ENCODE data around the gene HACL1.
"Not testable (repeated sequence)": the region's sequence is repeated elsewhere in the genome, so short reads cannot be mapped to it uniquely, and the experiment has no call there.

The HACL1 gene

DNA sequence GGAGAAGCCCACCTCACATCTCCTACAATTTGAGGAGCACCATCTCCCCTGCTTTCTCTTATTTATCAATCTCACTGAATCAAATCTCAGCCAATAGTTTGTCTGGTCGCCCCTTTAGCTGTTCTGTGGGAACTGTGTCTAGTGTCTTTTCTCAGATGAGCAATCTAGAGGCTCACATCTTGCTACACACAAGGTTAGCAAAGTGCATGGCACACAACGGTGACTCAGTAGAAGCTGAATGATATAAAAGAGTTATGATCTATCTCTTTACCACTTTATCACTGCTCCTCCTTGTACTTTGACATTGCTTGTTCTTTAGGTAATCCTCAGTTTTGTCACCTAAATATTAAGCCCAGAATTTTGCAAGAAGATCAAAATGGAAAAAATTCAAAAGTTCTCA lies 63.0 kb downstream of the HACL1 start:
- no peak for FAIRE-seq
- no peak for DNase-seq (ENCODE audit: insufficient read length, low spot score)
- TF ChIP-seq POLR2A (IDR thresholded peaks at IDR 0.05; ENCODE audit: low read depth, low read length): no peak

GRCh38 chr3:15536856-15537255 lies 64.5 kb downstream of the HACL1 start:
- DNase-seq (ENCODE audit: insufficient read length, low spot score) (no peak), FAIRE-seq (no peak)
- TF ChIP-seq POLR2A (IDR thresholded peaks at IDR 0.05; ENCODE audit: low read depth, low read length): no peak

DNA sequence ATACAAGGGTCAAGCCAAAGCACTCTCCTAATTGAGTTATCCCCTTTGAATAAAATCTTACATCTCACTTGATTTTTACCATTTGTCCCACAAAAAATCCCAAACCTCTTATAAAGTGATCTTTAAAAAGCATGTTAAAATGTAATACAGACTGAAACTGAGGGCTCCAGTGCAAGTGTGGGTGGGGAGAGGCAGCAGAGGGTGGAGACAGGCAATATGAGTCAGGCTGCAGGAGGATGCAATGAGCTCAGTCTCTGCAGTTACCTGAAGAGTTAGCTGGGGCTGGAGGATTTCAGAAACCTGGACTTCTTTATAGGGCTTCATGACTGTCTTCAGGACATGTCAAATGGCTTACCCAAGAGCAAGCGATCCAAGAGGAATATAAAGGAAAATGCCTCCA lies 65.6 kb downstream of the HACL1 start:
- DNase-seq (ENCODE audit: insufficient read length, low spot score): no peak
- TF ChIP-seq POLR2A (IDR thresholded peaks at IDR 0.05; ENCODE audit: low read depth, low read length): no peak
- no peak for FAIRE-seq

- FAIRE-seq; DNase-seq (ENCODE audit: insufficient read length, low spot score): not testable (repeated sequence)
These were observed 68.8 kb downstream of the HACL1 start for GRCh38 chr3:15532614-15533013.

GRCh38 chr3:15531346-15531745 lies 70.0 kb downstream of the HACL1 start:
- no peak for TF ChIP-seq POLR2A (IDR thresholded peaks at IDR 0.05; ENCODE audit: low read depth, low read length)
- FAIRE-seq (no peak), DNase-seq (ENCODE audit: insufficient read length, low spot score) (no peak)

DNA sequence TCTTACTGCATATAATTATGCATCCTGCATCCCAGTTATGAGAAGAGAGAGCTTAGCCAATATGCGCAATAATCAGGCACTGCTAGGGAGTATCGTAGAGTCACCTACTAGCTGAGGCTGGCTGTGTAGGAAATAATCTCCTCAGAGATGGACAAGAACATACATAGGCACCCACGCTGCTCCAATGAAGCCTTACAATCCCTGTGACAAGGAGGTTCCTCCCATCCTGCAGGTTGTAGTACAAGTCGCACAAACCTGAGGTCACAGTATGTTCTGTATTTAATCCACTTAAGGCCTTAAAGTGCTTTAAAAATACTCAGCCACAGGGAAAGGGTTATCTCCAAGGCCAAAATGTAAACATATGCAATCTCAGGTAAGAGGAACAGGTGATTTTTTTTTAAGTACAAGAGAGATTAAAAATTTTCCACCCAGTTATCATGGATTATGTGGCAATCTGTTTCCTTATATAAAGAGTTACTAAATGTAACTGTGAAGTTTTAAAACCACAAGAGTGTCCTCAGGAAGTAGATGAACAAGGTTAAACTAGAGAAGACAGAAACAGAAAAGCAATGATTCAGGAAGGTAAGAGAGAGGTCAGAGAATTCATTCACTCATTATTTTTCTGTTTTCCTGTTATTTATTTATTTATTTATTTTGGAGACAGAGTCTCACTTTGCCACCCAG lies 72.4 kb downstream of the HACL1 start:
- FAIRE-seq: no peak
- DNase-seq (ENCODE audit: insufficient read length, low spot score): no peak
- TF ChIP-seq POLR2A (IDR thresholded peaks at IDR 0.05; ENCODE audit: low read depth, low read length): no peak

GRCh38 chr3:15527031-15527459 lies 74.3 kb downstream of the HACL1 start:
- DNase-seq (ENCODE audit: insufficient read length, low spot score) (no peak), FAIRE-seq (no peak)
- no peak for TF ChIP-seq POLR2A (IDR thresholded peaks at IDR 0.05; ENCODE audit: low read depth, low read length)

- DNase-seq (ENCODE audit: insufficient read length, low spot score) (no peak), FAIRE-seq (no peak)
- TF ChIP-seq POLR2A (IDR thresholded peaks at IDR 0.05; ENCODE audit: low read depth, low read length): no peak
These were observed 75.6 kb downstream of the HACL1 start for GRCh38 chr3:15525790-15526189.

DNA sequence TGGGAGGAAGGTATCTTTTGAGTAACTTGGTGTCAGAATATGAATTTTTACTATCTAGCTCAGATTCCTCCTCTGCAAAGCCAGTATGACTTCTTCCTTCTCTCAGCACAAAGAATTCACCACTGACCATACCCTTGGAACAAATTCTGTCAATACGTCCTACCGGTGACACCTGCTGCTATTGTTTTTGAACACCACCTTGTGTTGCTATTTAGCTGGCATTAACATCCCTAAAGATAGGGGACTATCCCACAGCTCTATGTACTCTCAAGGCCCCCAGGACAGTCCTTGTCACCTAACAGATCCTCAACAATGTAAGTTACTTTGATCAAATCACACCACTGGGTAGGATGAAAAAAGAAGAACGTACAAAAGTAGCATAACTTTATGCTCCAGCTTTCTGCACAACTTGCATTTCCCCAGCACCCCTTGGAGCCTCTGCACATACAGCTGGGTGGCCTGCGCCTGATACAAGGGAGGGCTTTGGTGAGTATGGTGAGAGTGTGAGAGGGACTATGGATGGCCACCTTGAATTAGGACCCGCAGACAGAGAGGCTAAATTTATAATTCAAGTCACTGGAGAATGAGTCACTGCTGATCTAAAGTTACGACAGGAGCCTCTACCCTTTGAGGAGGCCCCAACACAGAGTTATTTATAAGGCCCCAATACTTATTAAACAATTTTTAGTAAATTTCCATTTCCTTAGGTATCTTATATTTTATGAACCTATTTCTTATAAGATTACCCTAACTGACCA lies 77.5 kb downstream of the HACL1 start:
- FAIRE-seq: no peak
- no peak for TF ChIP-seq POLR2A (IDR thresholded peaks at IDR 0.05; ENCODE audit: low read depth, low read length)
- DNase-seq (ENCODE audit: insufficient read length, low spot score): no peak

- no peak for TF ChIP-seq POLR2A (IDR thresholded peaks at IDR 0.05; ENCODE audit: low read depth, low read length)
- DNase-seq (ENCODE audit: insufficient read length, low spot score) (no peak), FAIRE-seq (no peak)
These were observed 79.4 kb downstream of the HACL1 start for GRCh38 chr3:15522016-15522415.

DNA sequence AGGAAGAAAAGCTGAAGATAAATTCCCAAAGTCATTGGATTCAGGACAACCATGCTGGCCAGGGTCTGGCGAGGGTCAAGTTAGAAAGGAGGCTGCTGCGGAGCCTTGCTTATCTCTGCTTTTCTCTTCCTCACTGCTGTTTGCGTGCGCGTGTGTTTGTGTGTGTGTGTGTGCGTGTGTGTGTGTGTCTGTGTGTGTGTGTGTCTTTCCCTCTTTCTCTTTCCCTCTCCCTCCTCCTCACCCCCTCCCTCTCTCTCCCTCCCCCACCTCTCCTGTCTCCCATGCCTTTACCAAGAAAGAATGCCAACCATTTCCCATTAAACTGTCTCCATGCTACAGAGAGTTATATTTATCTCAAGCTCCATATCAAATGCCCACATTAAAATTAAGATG lies 79.8 kb downstream of the HACL1 start, which contains the start of gene COLQ:
COLQ (minus strand) TSS at position 134 of the 393 bp plus-strand sequence; CDS start at position 53, 81 bp downstream.
- no peak for DNase-seq (ENCODE audit: insufficient read length, low spot score)
- FAIRE-seq: no peak
- TF ChIP-seq POLR2A (IDR thresholded peaks at IDR 0.05; ENCODE audit: low read depth, low read length): no peak

GRCh38 chr3:15520804-15521572 lies 80.4 kb downstream of the HACL1 start:
- FAIRE-seq (no peak), DNase-seq (ENCODE audit: insufficient read length, low spot score) (no peak)
- TF ChIP-seq POLR2A (IDR thresholded peaks at IDR 0.05; ENCODE audit: low read depth, low read length): no peak

DNA sequence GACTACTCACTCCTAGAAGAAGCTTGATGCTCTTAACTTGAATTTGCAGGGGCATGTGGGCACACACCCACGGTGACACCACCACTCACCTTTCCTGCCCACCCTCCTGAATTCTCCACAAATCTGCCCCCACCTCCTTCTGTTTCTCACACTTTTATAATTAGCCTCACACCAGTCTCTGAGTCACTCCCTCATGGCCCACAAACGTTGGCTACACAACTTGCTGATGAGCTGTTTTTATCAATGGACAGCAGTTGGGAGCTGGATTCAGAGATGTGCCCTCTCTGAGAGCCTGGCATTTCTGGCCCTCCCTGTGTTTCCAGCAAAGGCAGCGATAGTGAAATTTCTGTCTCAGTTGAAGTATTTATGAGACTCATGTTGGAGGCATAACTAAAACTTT lies 81.2 kb downstream of the HACL1 start:
- no peak for DNase-seq (ENCODE audit: insufficient read length, low spot score)
- FAIRE-seq: no peak
- no peak for TF ChIP-seq POLR2A (IDR thresholded peaks at IDR 0.05; ENCODE audit: low read depth, low read length)

DNA sequence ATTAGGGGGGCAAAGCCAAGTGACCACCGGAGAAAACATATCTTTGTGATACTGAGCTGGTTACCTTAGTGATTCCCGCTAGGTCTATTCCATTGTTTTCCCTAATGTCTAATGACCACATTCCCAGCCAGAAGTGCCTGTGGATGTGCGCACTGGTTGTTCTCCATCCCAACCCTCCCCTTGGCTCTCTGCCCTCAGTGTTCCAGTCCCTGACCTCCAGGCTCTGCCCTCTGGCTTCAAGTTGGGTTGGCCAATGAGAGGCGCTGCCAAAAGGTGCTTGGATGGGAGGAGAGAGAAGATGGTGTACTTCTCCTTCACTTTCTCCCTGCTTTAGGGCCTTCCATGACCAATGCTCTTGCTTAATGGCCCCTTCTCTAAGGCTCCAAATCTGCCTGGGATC lies 82.3 kb downstream of the HACL1 start:
- no peak for FAIRE-seq
- no peak for DNase-seq (ENCODE audit: insufficient read length, low spot score)

More for the DNA sequence above, 82.3 kb downstream of the HACL1 start:
- no peak for TF ChIP-seq POLR2A (IDR thresholded peaks at IDR 0.05; ENCODE audit: low read depth, low read length)

Data from H54 (cell line).